ENCODE results near the gene KDM3A.

KDM3A gene

GRCh38 chr2:86523491-86523890 lies 82.3 kb downstream of the KDM3A start:
- no peak for DNase-seq

GRCh38 chr2:86525421-86526340 lies 84.5 kb downstream of the KDM3A start:
- no peak for DNase-seq

GRCh38 chr2:86533589-86533988 lies 92.4 kb downstream of the KDM3A start:
- no peak for DNase-seq

GRCh38 chr2:86541334-86541733 lies 100.2 kb downstream of the KDM3A start:
- DNase-seq: no peak
